KOPT-K1 (cell line): Measurements from ENCODE around the gene MAGEE2.
"Not testable (repeated sequence)": the region's sequence is repeated elsewhere in the genome, so short reads cannot be mapped to it uniquely, and the experiment has no call there.

ENCODE experiments used
- H3K27ac ChIP-seq: fragments of 200-600 bp; sonication (generic); 2 replicates; pipeline ENCODE4 v1.5.1; 2016; ENCODE audit warnings: antibody characterized with exemption, mild to moderate bottlenecking, low read depth, low read length; ENCODE audit not compliant: poor library complexity, severe bottlenecking
- H3K36me3 ChIP-seq: fragments of 200-600 bp; sonication (generic); 2 replicates; pipeline ENCODE4 v1.5.1; 2017; ENCODE audit warnings: antibody characterized with exemption, mild to moderate bottlenecking, low read length, moderate library complexity; ENCODE audit not compliant: insufficient read depth
- H3K9me3 ChIP-seq: fragments of 200-600 bp; sonication (generic); 2 replicates; pipeline ENCODE4 v1.5.1; 2017; ENCODE audit warnings: antibody characterized with exemption, low read length, mild to moderate bottlenecking; ENCODE audit not compliant: insufficient read depth, poor library complexity, severe bottlenecking

The MAGEE2 gene, protein sequence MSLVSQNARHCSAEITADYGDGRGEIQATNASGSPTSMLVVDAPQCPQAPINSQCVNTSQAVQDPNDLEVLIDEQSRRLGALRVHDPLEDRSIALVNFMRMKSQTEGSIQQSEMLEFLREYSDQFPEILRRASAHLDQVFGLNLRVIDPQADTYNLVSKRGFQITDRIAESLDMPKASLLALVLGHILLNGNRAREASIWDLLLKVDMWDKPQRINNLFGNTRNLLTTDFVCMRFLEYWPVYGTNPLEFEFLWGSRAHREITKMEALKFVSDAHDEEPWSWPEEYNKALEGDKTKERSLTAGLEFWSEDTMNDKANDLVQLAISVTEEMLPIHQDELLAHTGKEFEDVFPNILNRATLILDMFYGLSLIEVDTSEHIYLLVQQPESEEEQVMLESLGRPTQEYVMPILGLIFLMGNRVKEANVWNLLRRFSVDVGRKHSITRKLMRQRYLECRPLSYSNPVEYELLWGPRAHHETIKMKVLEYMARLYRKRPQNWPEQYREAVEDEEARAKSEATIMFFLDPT

DNA sequence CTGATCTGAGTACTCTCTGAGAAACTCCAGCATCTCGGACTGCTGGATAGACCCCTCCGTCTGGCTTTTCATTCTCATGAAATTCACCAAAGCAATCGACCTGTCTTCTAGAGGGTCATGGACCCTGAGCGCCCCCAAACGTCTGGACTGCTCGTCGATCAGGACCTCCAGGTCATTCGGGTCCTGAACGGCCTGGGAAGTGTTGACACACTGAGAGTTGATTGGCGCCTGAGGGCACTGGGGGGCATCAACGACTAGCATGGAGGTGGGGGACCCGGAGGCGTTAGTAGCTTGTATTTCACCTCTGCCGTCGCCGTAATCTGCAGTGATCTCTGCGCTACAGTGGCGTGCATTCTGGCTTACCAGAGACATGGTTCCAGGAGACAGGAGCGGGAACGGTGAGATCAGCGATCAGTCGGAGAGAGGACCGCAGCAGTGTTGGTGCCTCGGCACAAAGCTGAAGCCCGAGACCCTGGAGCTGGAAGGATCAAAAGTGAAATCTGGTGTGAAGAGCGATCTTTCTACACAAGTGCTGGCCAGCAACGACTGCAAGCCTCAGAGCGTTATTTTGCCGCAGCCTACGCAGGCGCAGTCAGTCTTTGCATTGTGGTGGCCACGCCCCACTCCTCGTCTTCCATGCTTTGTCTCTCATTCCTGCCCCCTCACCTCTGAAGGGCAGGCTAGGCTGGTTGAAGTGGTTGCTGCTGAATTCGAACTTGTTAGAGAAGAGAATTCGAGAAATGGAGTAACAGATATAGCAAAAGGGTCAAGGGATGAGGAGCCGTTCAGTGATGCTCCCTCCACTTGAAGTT lies at the start of gene MAGEE2:
TSS of gene MAGEE2 (minus strand) at position 575 of the 812 bp plus-strand sequence. CDS start at position 372, 203 bp downstream.
- Histone ChIP-seq H3K36me3 (no peaks in the 10 kb centered on the region), H3K27ac (no peak within 1 kb of the TSS), H3K9me3 (no peaks in the 10 kb centered on the region)

DNA sequence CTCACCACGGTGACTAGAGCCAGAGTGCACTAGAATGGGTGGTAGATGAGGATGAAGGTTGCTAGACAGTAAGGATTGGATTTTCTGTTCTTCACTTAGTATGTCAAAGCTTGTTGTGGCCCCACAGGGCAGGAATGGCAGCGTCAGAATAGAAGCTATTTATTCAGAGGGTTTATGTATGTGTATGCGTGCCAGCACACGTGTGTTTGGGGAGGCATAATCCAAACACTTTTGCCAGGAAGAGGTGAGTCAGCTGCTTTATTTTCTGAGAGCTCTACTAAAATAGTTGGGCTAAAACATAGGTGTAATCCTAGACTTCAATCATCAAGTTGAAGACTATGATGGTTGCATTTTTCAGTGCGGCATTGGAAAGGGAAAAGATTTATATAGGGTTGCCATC lies 1.2 kb upstream of the MAGEE2 start:
- Histone ChIP-seq H3K27ac (no peak overlapping the region), H3K36me3 (no peaks in the 10 kb centered on the region), H3K9me3 (no peaks in the 10 kb centered on the region)

DNA sequence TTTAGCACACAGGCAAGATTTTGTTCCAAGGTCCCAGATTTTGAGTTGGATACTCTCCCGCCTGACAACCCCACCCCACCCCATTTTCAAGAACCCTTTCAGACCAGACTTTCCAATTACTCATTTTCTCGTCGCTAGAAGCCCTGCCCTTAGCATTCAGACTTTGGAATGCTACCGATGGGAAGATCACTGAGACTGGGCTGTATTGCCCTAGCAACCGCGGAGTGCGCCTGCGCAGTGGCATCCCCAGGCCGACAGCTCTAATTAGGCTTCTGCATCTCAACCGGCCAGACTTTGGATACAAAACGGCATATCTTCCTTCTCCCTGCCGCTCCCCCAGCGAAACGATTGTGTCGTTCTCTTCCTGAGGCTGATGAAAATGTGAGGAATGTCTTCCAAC lies 3.4 kb downstream of the MAGEE2 start:
- Histone ChIP-seq H3K27ac (no peak overlapping the region), H3K9me3 (no peaks in the 10 kb centered on the region), H3K36me3 (no peaks in the 10 kb centered on the region)

DNA sequence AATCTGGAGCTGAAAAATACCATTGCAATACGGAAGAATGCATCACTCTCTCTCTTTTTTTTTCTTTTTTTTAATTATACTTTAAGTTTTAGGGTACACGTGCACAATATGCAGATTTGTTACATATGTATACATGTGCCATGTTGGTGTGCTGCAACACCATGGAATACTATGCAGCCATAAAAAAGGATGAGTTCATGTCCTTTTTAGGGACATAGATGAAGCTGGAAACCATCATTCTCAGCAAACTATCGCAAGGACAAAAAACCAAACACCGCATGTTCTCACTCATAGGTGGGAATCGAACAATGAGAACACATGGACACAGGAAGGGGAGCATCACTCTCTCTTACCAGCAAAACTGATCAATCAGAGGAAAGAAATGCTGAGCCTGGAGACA lies 17.0 kb downstream of the MAGEE2 start:
- not testable (repeated sequence) for H3K9me3 ChIP-seq, H3K36me3 ChIP-seq, H3K27ac ChIP-seq

DNA sequence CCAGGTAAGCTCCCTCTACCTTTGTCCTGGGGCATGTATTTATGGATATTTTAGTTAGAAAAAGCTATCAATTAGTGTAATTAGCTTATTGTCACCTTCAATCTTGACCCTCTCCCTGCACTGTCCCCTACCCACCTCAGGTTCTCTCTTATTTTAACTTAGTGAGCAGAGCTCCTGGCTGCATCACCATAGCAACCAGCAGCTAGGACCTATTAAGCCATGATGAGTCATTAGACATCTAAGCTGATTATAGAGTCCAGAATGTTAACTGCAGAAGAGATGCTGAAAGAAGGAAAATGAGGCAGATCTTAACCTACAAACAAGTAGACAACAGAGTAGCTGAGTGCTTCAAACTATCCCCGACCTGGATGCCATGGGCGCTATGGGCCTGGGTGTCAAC lies 36.6 kb downstream of the MAGEE2 start:
- Histone ChIP-seq H3K36me3 (no peaks in the 10 kb centered on the region), H3K9me3 (no peaks in the 10 kb centered on the region), H3K27ac (no peak overlapping the region)

DNA sequence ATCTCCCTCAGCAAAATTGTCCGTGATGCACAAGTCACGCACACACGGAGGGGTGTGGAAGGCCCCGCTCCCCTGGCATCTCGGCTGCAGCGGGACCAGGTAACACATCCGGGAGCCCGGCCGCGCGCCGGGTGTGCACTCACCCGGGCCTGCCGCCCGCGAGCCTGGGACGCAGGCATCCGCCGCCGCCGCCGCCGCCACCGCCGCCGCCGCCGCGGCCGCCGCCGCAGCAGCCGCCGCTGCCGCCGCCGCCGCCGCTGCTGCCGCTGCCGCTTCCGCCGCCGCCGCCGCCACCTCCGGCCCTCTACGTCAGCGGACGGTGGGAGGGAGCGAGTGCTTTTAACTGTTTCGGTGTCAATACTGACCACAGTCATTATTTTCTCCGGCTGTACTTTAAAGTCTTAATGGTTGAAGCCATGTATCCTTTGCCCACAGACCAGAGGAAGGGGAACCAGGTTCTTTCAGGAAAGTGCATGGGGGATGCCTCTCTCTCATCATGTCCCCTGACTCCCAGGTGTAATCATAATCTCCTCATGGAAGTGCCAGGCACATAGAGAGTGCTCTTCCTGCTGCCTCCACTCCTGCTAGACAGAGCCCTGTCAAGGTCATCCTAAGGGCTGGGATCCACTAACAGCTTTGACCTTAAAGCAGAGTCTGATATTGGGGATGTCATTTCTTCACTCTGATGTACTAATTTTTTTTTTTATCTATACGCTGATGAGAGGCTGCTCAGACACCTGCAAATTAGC lies 38.0 kb downstream of the MAGEE2 start:
- H3K36me3 ChIP-seq: no peaks in the 10 kb centered on the region
- no peak overlapping the region for H3K27ac ChIP-seq
- H3K9me3 ChIP-seq: no peaks in the 10 kb centered on the region
